Activated T-cell treated with anti-CD3 and anti-CD28 coated beads, Interleukin-2, amount 50 U/mL, for 24 hours (primary cell): ENCODE data around the gene HIVEP2.

Experiments
- DNase-seq: peaks from one replicate; pipeline ENCODE4 v3.0.0-alpha.2; 2020
- H3K27ac Mint-ChIP-seq: 2 replicates; pipeline ENCODE4 v1.8.0; 2020; ENCODE audit warnings: mild to moderate bottlenecking, mixed read lengths
- H3K27me3 Mint-ChIP-seq: 2 replicates; pipeline ENCODE4 v1.8.0; 2020; ENCODE audit warnings: mixed read lengths
- H3K36me3 Mint-ChIP-seq: 2 replicates; pipeline ENCODE4 v1.8.0; 2020; ENCODE audit warnings: low read depth, mixed read lengths
- H3K4me1 Mint-ChIP-seq: 2 replicates; pipeline ENCODE4 v1.8.0; 2020; ENCODE audit warnings: low read depth, mixed read lengths
- H3K4me3 Mint-ChIP-seq: 2 replicates; pipeline ENCODE4 v1.8.0; 2020; ENCODE audit warnings: mild to moderate bottlenecking, moderate library complexity, mixed read lengths
- H3K9me3 Mint-ChIP-seq: 2 replicates; pipeline ENCODE4 v1.8.0; 2020; ENCODE audit warnings: mixed read lengths

HIVEP2 gene

DNA sequence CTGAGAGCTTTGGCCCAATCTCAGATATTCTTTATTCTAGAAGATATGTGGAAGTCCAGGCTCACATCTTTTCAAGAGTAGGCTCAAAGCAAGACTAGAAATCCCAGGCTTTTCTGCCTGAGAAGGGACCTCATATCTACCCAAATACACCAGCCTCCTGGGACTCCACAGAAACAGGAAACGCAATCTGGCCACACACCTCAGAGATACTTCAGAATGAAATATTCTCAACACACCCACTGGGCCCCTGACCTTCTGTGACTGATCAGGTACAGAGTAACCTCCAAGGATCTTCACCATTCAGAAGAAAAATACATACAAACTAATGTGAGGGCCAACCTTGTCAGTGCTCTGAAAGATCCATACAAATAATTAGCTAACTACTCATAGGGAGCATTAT, 183.2 kb downstream of the HIVEP2 start:
- Mint-ChIP-seq H3K36me3 (peaks cover 93% of the 10 kb centered on the region), H3K27me3 (no peaks in the 10 kb centered on the region), H3K27ac (peak overlapping the region; percentile 62), H3K4me1 (peaks cover 47% of the 10 kb centered on the region), H3K4me3 (no peak overlapping the region), H3K9me3 (no peaks in the 10 kb centered on the region)
- no peak for DNase-seq

DNA sequence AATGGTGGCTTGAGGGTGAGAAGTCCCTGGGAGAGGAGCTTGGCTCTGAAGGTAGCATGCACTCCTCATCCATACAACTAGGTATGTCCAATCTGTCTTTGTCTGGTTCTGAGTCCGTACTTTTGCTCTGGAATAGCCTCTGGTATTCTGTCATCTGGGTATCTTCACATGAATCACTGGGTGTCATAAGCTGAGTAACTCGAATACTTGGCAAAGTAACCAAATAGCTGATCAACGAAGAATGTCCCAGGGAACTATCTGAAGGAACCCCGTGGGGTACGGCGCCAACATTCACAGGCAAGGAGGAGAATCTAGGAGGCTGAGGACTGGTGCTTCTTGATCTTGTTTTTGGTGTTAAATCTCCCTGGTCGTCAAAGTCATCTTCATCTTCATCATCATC, 184.8 kb downstream of the HIVEP2 start:
- Mint-ChIP-seq H3K9me3 (no peaks in the 10 kb centered on the region), H3K4me1 (peaks cover 56% of the 10 kb centered on the region), H3K27me3 (no peaks in the 10 kb centered on the region), H3K27ac (peak overlapping the region; percentile 61), H3K36me3 (peaks cover 95% of the 10 kb centered on the region), H3K4me3 (no peak overlapping the region)
- DNase-seq, result no peak

DNA sequence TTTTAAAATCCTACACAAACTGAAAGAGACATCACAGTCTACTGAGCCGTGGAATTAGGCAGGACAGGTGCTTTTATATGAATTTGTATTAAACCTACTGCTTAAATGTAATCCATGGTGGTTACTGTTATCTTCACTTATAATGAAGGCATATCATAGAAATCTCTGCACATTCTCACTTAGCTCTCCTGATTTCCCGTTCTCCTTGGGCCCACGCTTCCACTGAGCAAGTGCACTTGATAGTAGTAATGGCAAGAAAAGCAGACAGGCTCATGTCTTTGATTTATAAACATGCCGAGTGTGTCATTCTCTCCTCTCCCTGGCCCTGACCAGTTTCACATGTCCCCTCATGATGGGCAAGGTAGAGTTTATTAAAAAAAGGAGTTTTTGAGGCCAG, 186.3 kb downstream of the HIVEP2 start:
- H3K9me3 Mint-ChIP-seq, result no peaks in the 10 kb centered on the region
- no peaks in the 10 kb centered on the region for H3K27me3 Mint-ChIP-seq
- no peak for DNase-seq
- H3K27ac Mint-ChIP-seq, result peak overlapping the region; percentile 1
- peaks cover 94% of the 10 kb centered on the region for H3K36me3 Mint-ChIP-seq
- H3K4me3 Mint-ChIP-seq, result no peak overlapping the region
- H3K4me1 Mint-ChIP-seq, result peaks cover 51% of the 10 kb centered on the region

GRCh38 chr6:142757852-142758628, 186.9 kb downstream of the HIVEP2 start:
- Mint-ChIP-seq H3K9me3 (no peaks in the 10 kb centered on the region), H3K27me3 (no peaks in the 10 kb centered on the region), H3K4me3 (no peak overlapping the region), H3K27ac (peak overlapping the region; percentile 12), H3K36me3 (peaks cover 94% of the 10 kb centered on the region), H3K4me1 (peaks cover 48% of the 10 kb centered on the region)
- no peak for DNase-seq

DNA sequence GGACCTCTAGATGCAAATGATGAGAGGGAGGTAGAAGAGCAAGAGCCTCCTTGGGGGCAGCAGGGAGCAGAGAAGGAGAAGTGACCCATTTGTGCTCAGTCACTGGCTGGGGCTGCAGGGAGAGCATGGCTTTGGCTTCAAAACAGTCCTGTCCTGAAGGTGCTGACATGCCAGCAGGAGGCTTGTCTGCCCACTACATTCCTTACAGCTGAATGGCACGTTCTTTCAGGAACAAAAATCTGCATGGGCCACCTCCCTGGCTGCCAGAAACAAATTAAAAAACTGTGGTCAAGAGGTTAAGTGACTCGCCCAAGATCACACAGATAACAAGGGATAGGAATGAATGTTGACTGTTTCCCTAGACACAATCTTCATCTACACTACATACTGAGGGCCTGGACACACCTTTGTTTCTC, 188.8 kb downstream of the HIVEP2 start:
- no peaks in the 10 kb centered on the region for H3K27me3 Mint-ChIP-seq
- no peaks in the 10 kb centered on the region for H3K9me3 Mint-ChIP-seq
- peak overlapping the region; percentile 73 for H3K27ac Mint-ChIP-seq
- peaks cover 86% of the 10 kb centered on the region for H3K36me3 Mint-ChIP-seq
- H3K4me1 Mint-ChIP-seq, result peaks cover 39% of the 10 kb centered on the region
- no peak for DNase-seq
- H3K4me3 Mint-ChIP-seq, result no peak overlapping the region

DNA sequence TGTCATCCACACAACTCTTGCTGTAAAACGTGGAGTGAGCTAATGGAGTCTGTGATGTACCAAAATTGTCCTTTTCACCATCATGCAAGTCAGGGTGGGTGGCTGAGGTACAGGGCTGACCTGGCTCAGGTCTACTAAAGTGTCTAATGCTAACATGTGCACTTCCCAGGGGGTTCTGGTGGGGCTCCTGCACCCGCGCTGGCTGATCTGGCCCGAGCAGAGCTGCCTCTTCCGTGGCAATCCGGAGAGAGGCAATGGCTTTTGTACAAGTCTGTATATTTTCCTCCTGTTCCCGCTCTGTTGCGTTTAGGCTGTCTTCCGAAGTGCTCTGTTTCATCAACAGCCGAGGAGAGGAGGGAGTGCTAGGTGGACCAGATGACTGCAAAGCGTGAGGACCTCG, 191.8 kb downstream of the HIVEP2 start:
- no peak overlapping the region for H3K4me3 Mint-ChIP-seq
- peak overlapping the region; percentile 68 for H3K27ac Mint-ChIP-seq
- H3K9me3 Mint-ChIP-seq, result no peaks in the 10 kb centered on the region
- DNase-seq, result no peak
- peaks cover 43% of the 10 kb centered on the region for H3K4me1 Mint-ChIP-seq
- H3K36me3 Mint-ChIP-seq, result peaks cover 61% of the 10 kb centered on the region
- no peaks in the 10 kb centered on the region for H3K27me3 Mint-ChIP-seq

DNA sequence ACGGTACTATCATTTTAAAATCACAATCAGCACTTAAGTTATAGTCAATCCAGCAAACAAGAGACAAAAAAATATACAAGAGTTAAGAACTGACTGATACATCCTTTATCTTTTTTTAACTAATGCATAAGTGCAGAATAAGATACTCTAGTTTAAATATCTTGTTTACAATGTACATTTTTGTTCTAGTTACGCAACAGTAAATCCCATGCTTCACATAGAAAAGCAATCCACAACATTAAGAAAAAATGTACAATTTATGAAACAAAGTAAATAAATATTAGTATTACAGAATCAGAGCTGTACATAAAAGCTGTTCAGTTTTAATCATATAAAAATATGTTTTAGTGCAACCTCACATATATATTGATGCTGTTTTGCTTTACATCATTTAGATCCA, 192.6 kb downstream of the HIVEP2 start:
- Mint-ChIP-seq H3K36me3 (peaks cover 53% of the 10 kb centered on the region), H3K27me3 (no peaks in the 10 kb centered on the region), H3K4me3 (no peak overlapping the region), H3K27ac (no peak overlapping the region), H3K4me1 (peaks cover 38% of the 10 kb centered on the region), H3K9me3 (no peaks in the 10 kb centered on the region)
- no peak for DNase-seq

GRCh38 chr6:142751452-142751851, 193.5 kb downstream of the HIVEP2 start:
- Mint-ChIP-seq H3K27me3 (no peaks in the 10 kb centered on the region), H3K4me1 (peaks cover 35% of the 10 kb centered on the region), H3K27ac (peak overlapping the region; percentile 12), H3K36me3 (peaks cover 44% of the 10 kb centered on the region), H3K9me3 (no peaks in the 10 kb centered on the region), H3K4me3 (no peak overlapping the region)
- no peak for DNase-seq

- no peak overlapping the region for H3K4me3 Mint-ChIP-seq
- H3K27ac Mint-ChIP-seq, result no peak overlapping the region
- no peaks in the 10 kb centered on the region for H3K9me3 Mint-ChIP-seq
- no peaks in the 10 kb centered on the region for H3K27me3 Mint-ChIP-seq
- H3K4me1 Mint-ChIP-seq, result peaks cover 31% of the 10 kb centered on the region
- no peak for DNase-seq
- H3K36me3 Mint-ChIP-seq, result peaks cover 39% of the 10 kb centered on the region
Measured at GRCh38 chr6:142750998-142751397, 194.0 kb downstream of the HIVEP2 start.

DNA sequence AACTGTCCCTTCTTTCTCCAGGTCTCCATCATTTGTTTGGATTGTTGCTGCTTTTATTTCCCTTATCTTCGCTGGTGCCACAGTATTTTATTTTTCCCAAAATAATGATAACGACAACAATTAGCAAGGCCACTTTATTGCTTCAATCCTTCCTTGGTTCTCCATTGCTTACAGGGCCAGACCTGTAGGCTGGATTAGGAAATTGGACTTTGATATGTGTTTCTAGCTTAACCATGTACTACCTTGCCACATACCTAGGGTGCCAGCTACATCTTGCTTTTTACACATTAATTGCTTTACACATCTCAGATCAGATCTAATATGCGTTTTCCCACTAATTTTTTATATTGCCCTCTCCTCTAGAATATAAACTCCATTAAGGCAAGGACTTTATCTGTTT, 195.4 kb downstream of the HIVEP2 start:
- Mint-ChIP-seq H3K4me3 (no peak overlapping the region), H3K27ac (no peak overlapping the region), H3K4me1 (peaks cover 22% of the 10 kb centered on the region), H3K9me3 (no peaks in the 10 kb centered on the region), H3K36me3 (peaks cover 26% of the 10 kb centered on the region), H3K27me3 (no peaks in the 10 kb centered on the region)
- no peak for DNase-seq

DNA sequence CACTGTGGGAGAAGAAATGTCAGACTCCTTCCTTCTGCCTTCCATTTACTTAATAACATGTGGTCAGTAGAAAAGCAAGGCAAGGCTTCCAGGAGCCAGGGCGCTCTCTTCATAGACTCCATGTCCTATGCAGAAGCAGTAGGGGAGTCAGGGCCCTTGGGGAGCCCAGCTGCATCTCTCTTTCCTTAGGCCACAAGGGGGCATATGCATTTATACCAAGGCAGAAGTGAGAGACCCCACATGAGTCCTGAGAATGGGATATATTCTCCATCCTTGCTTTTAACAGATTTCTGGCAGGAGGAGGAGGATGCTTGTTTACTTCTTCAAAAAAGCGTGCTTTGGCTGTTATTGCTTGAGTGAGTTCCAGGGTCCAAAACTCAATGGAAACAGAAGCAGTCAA, 198.5 kb downstream of the HIVEP2 start:
- no peaks in the 10 kb centered on the region for H3K27me3 Mint-ChIP-seq
- no peak overlapping the region for H3K27ac Mint-ChIP-seq
- peaks cover 4% of the 10 kb centered on the region for H3K36me3 Mint-ChIP-seq
- H3K4me1 Mint-ChIP-seq, result peaks cover 12% of the 10 kb centered on the region
- no peak overlapping the region for H3K4me3 Mint-ChIP-seq
- DNase-seq, result no peak
- H3K9me3 Mint-ChIP-seq, result no peaks in the 10 kb centered on the region

- Mint-ChIP-seq H3K4me1 (peaks cover 9% of the 10 kb centered on the region), H3K27ac (no peak overlapping the region), H3K27me3 (no peaks in the 10 kb centered on the region), H3K36me3 (no peaks in the 10 kb centered on the region), H3K9me3 (no peaks in the 10 kb centered on the region), H3K4me3 (no peak overlapping the region)
- DNase-seq, result no peak
Measured at GRCh38 chr6:142744836-142745235, 200.1 kb downstream of the HIVEP2 start.

DNA sequence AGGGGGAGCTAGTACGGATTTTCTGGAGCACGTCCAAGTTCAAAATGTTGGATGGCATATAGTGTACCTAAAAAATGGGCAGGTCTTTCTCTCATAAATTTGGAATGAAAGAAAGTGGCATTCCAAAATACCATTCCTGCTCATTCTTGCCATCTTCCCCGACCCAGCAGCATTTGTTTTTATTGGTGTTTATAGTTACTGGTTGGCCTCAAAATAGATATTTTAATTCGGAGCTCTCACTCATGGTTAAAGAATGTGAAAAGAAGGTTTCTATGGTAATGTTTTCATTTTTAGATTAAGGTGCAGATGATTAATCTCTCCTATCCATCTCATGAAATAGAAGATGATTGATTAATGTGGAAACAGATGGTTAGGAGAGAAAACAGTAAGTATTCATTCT, 204.5 kb downstream of the HIVEP2 start:
- H3K27ac Mint-ChIP-seq, result no peak overlapping the region
- H3K4me1 Mint-ChIP-seq, result peaks cover 5% of the 10 kb centered on the region
- no peaks in the 10 kb centered on the region for H3K9me3 Mint-ChIP-seq
- no peak overlapping the region for H3K4me3 Mint-ChIP-seq
- no peak for DNase-seq
- no peaks in the 10 kb centered on the region for H3K36me3 Mint-ChIP-seq
- H3K27me3 Mint-ChIP-seq, result no peaks in the 10 kb centered on the region

- Mint-ChIP-seq H3K4me1 (peaks cover 5% of the 10 kb centered on the region), H3K9me3 (no peaks in the 10 kb centered on the region), H3K27ac (no peak overlapping the region), H3K27me3 (no peaks in the 10 kb centered on the region), H3K36me3 (no peaks in the 10 kb centered on the region), H3K4me3 (no peak overlapping the region)
- no peak for DNase-seq
Measured at GRCh38 chr6:142738731-142739130, 206.2 kb downstream of the HIVEP2 start.

GRCh38 chr6:142738035-142738396, 207.0 kb downstream of the HIVEP2 start:
- H3K27ac Mint-ChIP-seq, result no peak overlapping the region
- peaks cover 5% of the 10 kb centered on the region for H3K4me1 Mint-ChIP-seq
- H3K4me3 Mint-ChIP-seq, result no peak overlapping the region
- no peak for DNase-seq
- H3K9me3 Mint-ChIP-seq, result no peaks in the 10 kb centered on the region
- H3K27me3 Mint-ChIP-seq, result no peaks in the 10 kb centered on the region
- H3K36me3 Mint-ChIP-seq, result no peaks in the 10 kb centered on the region
